Stimulated activated CD8-positive, alpha-beta memory T cell treated with anti-CD3 and anti-CD28 coated beads, Interleukin-2, amount 100 ng/mL, for 1 hour (primary cell): ENCODE measurements around the gene TXNDC8.

Experiments used
- DNase-seq, 2 donors: peaks; one replicate each; pipeline ENCODE4 v3.0.0-alpha.2; 2020; ENCODE audit warnings: low read depth in 2 of 2

TXNDC8 gene

GRCh38 chr9:110278080-110278707 lies 59.5 kb downstream of the TXNDC8 start:
- DNase-seq, result no peak

GRCh38 chr9:110276781-110277180 lies 60.9 kb downstream of the TXNDC8 start:
- no peak for DNase-seq

GRCh38 chr9:110270211-110270995 lies 67.3 kb downstream of the TXNDC8 start:
- no peak for DNase-seq

- DNase-seq, result no peak
Measured at GRCh38 chr9:110266795-110267194, 70.9 kb downstream of the TXNDC8 start.

GRCh38 chr9:110261632-110262031 lies 76.0 kb downstream of the TXNDC8 start:
- DNase-seq, result no peak

GRCh38 chr9:110260911-110261310 lies 76.8 kb downstream of the TXNDC8 start:
- no peak for DNase-seq

- no peak for DNase-seq
Measured at GRCh38 chr9:110259566-110259965, 78.1 kb downstream of the TXNDC8 start.

- no peak for DNase-seq
Measured at GRCh38 chr9:110258690-110259091, 79.0 kb downstream of the TXNDC8 start.

- DNase-seq, result no peak
Measured at GRCh38 chr9:110257956-110258355, 79.7 kb downstream of the TXNDC8 start.

- no peak for DNase-seq
Measured at GRCh38 chr9:110257097-110257841, 80.4 kb downstream of the TXNDC8 start.

- peak; percentile 59 to 64 for DNase-seq
Measured at GRCh38 chr9:110256380-110257096, 81.1 kb downstream of the TXNDC8 start, which contains the start of gene TXN. TSS of gene TXN (minus strand) at chr9:110256507. CDS start at chr9:110256435, 72 bp downstream.

GRCh38 chr9:110255463-110256379 lies 81.9 kb downstream of the TXNDC8 start:
- no peak for DNase-seq

GRCh38 chr9:110255034-110255462 lies 82.6 kb downstream of the TXNDC8 start:
- DNase-seq, result no peak

- no peak for DNase-seq
Measured at GRCh38 chr9:110254500-110254899, 83.2 kb downstream of the TXNDC8 start.
